ENCODE measurements around the gene CTSO.

CTSO gene

GRCh38 chr4:155887847-155888570 lies 65.7 kb downstream of the CTSO start:
- DNase-seq (ENCODE audit: low read depth) = peak; percentile 15
- no peak for TF ChIP-seq CTCF (IDR thresholded peaks at IDR 0.05; ENCODE audit: insufficient read depth, low read depth, low read length, missing control alignments)
- H3K4me3 ChIP-seq (ENCODE audit: low read length) = no peak overlapping the region

GRCh38 chr4:155887045-155887444 lies 66.6 kb downstream of the CTSO start:
- DNase-seq (ENCODE audit: low read depth) = no peak
- H3K4me3 ChIP-seq (ENCODE audit: low read length) = no peak overlapping the region
- no peak for TF ChIP-seq CTCF (IDR thresholded peaks at IDR 0.05; ENCODE audit: insufficient read depth, low read depth, low read length, missing control alignments)

- H3K4me3 ChIP-seq (ENCODE audit: low read length) = no peak overlapping the region
- no peak for TF ChIP-seq CTCF (IDR thresholded peaks at IDR 0.05; ENCODE audit: insufficient read depth, low read depth, low read length, missing control alignments)
- no peak for DNase-seq (ENCODE audit: low read depth)
Observed at GRCh38 chr4:155885666-155886065, 68.0 kb downstream of the CTSO start.

- TF ChIP-seq CTCF (IDR thresholded peaks at IDR 0.05; ENCODE audit: insufficient read depth, low read depth, low read length, missing control alignments) = no peak
- H3K4me3 ChIP-seq (ENCODE audit: low read length) = no peak overlapping the region
- DNase-seq (ENCODE audit: low read depth) = no peak
Observed at GRCh38 chr4:155883895-155884294, 69.8 kb downstream of the CTSO start.

GRCh38 chr4:155881555-155881954 lies 72.1 kb downstream of the CTSO start:
- DNase-seq (ENCODE audit: low read depth) = no peak
- TF ChIP-seq CTCF (IDR thresholded peaks at IDR 0.05; ENCODE audit: insufficient read depth, low read depth, low read length, missing control alignments) = no peak
- H3K4me3 ChIP-seq (ENCODE audit: low read length) = no peak overlapping the region

GRCh38 chr4:155879767-155880166 lies 73.9 kb downstream of the CTSO start:
- no peak for TF ChIP-seq CTCF (IDR thresholded peaks at IDR 0.05; ENCODE audit: insufficient read depth, low read depth, low read length, missing control alignments)
- H3K4me3 ChIP-seq (ENCODE audit: low read length) = no peak overlapping the region

GRCh38 chr4:155878611-155879010 lies 75.1 kb downstream of the CTSO start:
- no peak for DNase-seq (ENCODE audit: low read depth)
- H3K4me3 ChIP-seq (ENCODE audit: low read length) = no peak overlapping the region
- TF ChIP-seq CTCF (IDR thresholded peaks at IDR 0.05; ENCODE audit: insufficient read depth, low read depth, low read length, missing control alignments) = no peak

More at GRCh38 chr4:155879767-155880166, 73.9 kb downstream of the CTSO start:
- no peak for DNase-seq (ENCODE audit: low read depth)
